ENCODE measurements around the gene RHOBTB3. TPM values are rescaled to one million over a fixed set of nuclear protein-coding genes. Genes with fewer than 3 reads are reported as not detected.

The RHOBTB3 gene
- total RNA-seq, 1 experiment from 2014 or later, result 91.7 TPM

GRCh38 chr5:95839658-95840057, 108.5 kb downstream of the RHOBTB3 start:
- DNase-seq (ENCODE audit: low read depth), result no peak

GRCh38 chr5:95840956-95841705, 110.0 kb downstream of the RHOBTB3 start:
- no peak for DNase-seq (ENCODE audit: low read depth)

- DNase-seq (ENCODE audit: low read depth), result no peak
Observed at GRCh38 chr5:95841914-95842812, 111.0 kb downstream of the RHOBTB3 start.

- DNase-seq (ENCODE audit: low read depth), result peak; percentile 83
Observed at GRCh38 chr5:95842854-95843544, 111.9 kb downstream of the RHOBTB3 start.

GRCh38 chr5:95843733-95844223, 112.6 kb downstream of the RHOBTB3 start:
- no peak for DNase-seq (ENCODE audit: low read depth)

- no peak for DNase-seq (ENCODE audit: low read depth)
Observed at GRCh38 chr5:95845391-95845790, 114.3 kb downstream of the RHOBTB3 start.

Other genes starting within 250 kb of the RHOBTB3 start
- gene SKIC3, start 176.4 kb upstream of the RHOBTB3 start, total RNA-seq (2014; rRNA removed; shearing (Covaris generic)), result 62.5 and 71.6 TPM in 2 replicates
- 6.2 and 8.5 TPM in 2 replicates for gene ARSK, start 176.2 kb upstream of the RHOBTB3 start, total RNA-seq (2014; rRNA removed; shearing (Covaris generic))
- 0.29 TPM in 1 of 2 replicates, not detected in the other for gene GPR150, start 111.2 kb upstream of the RHOBTB3 start, total RNA-seq (2014; rRNA removed; shearing (Covaris generic))
- gene RFESD, start 84.6 kb upstream of the RHOBTB3 start, total RNA-seq (2014; rRNA removed; shearing (Covaris generic)), result 2.3 and 6.8 TPM in 2 replicates
- 1.5 TPM in 1 of 2 replicates, not detected in the other for gene SPATA9, start 48.3 kb upstream of the RHOBTB3 start, total RNA-seq (2014; rRNA removed; shearing (Covaris generic))
- 7.1 and 8.3 TPM in 2 replicates for gene GLRX, start 91.4 kb downstream of the RHOBTB3 start, total RNA-seq (2014; rRNA removed; shearing (Covaris generic))
- gene ELL2, start 230.5 kb downstream of the RHOBTB3 start, total RNA-seq (2014; rRNA removed; shearing (Covaris generic)), result 20.2 and 29.9 TPM in 2 replicates